Activated CD8-positive, alpha-beta memory T cell treated with anti-CD3 and anti-CD28 coated beads for 24 hours (primary cell): ENCODE measurements around the gene CD27.
A peak's percentile ranks its signal among the peaks of the same experiment; 100 is the strongest.
"Not testable (repeated sequence)": the region's sequence is repeated elsewhere in the genome, so short reads cannot be mapped to it uniquely, and the experiment has no call there.

ENCODE experiments used
- DNase-seq: peaks from one replicate; pipeline ENCODE4 v3.0.0-alpha.2; 2020

CD27 gene

GRCh38 chr12:6461401-6462233 lies 16.9 kb downstream of the CD27 start:
- peak; percentile 88 for DNase-seq

- DNase-seq = peak; percentile 72
Observed at GRCh38 chr12:6462234-6462995, 17.7 kb downstream of the CD27 start.

DNA sequence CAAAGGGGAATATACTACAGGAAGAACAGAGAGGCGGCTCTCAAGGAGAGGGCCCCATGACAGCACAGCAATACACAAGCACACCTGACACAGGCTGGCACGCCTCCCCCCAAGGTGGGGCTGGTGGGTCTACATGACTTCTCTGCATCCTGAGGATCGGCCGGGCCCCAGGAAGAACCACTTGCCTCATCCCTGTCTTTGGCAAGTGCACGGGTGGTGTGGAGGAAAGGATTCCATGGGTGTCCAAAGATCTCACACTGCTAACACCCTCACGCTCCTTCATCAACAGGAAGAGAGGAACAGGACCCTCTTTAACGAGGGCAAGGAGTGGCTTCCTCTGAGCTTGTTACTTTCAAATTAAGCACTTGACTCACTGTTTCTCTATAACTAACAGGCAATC lies 18.5 kb downstream of the CD27 start:
- no peak for DNase-seq

DNA sequence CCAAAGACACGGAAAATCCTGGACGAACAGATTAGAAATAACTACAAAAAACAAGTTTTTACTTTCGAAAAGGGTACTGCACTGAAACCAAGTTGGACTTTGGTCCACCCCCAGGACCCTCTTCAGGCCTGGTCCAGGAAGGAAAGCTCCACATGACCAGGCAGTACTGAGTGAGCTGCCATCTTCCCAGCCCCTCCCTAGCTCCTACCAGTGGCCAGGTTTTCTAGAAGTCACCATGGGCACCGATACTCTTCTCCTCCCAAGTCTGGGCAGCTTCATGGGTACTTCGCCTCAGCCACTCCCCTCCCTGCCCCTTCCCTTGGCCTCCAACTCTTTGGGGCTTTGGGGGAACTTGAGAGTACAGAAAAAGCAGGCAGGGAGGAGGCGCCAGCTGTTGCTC lies 19.1 kb downstream of the CD27 start:
- no peak for DNase-seq

DNA sequence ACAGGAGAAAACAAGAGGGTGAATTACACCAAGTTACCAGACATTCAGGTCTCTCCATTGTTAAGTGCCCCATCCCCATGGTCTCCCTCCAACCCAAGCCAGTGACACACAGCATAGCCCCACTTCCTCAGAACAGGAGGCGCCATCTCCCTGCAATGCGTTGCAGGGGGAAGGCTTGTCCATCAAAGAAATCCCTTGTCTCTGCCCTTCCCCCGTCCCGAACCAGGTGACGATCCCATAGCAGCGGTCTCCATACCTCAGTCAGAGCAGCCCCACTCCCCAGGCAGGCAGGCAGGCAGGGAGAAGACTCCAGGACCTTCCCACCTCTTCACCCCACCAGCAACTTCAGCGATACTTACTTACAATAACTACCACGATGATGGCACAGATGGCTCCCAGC lies 19.8 kb downstream of the CD27 start:
- DNase-seq = peak; percentile 57

DNA sequence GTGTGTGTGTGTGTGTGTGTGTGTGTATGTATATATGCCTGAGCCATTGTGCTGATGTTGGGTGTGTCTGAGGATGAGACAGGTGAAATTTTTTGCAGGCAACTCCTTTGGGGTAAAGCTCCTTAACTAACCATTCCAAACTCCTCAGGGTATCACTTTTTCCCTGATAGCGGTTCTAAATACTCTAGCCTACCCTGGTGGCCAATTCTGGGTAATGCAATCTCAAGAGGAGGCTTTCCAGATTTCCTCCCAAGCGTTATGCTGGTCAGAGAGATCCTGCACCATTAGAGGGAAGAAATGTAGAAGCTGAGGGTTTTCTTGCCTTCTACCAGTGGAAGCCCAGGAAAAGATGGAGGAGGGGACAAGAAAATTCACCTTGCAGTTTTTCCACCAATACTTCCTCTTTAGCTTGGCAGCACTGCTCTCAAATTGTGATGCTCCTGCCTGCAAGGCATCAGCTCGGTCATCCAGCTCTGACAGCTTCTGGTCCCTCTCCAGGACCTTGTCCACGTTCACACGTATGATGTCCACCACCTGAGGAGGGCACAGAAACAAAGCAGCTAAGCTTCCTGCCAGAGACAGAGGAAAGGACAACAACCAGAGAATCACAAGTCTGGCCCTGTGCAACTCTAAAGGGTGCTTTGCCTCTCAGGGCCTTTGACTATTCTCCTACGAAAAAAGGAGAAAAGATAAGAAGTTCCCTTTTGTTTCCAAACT lies 20.9 kb downstream of the CD27 start:
- peak; percentile 69 for DNase-seq

- peak; percentile 55 for DNase-seq
Observed at GRCh38 chr12:6466184-6466573, 21.4 kb downstream of the CD27 start.

- peak; percentile 47 for DNase-seq
Observed at GRCh38 chr12:6466751-6467150, 22.0 kb downstream of the CD27 start.

GRCh38 chr12:6467571-6468282 lies 23.0 kb downstream of the CD27 start:
- peak; percentile 57 for DNase-seq

DNA sequence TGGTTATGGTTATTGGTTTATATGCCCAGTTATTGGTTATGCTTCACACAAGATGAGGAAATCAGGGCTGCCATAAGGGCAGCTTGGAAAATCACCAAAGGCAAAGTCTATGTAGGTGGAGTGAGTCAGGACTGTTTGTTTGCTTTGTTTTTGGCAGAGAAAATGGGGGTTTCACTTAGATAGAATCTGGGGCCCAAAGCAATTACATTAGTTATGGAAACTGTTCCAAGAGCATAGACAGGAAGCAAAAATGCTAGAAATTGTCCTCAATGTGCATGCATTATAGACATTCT lies 23.5 kb downstream of the CD27 start:
- no peak for DNase-seq

DNA sequence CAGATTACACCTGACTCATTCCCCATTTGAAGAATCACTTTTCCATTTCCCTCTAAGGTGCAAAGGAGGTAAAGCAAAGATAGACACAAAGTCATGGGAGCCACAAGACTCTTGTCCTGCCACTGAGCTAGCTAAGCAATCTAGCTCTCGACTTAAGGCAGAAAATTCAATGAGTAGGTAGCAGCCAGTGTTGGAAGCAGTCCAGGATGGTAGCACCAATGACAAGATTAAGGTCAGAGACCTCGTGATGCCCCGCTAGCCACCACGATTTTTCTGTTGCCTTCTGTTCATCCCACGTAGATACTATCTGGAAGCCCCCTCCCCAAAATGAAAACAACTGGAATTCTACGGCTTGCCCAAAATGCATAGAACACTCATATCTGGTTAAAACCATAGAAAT lies 24.3 kb downstream of the CD27 start:
- DNase-seq = peak; percentile 59

GRCh38 chr12:6469609-6470374 lies 25.0 kb downstream of the CD27 start:
- DNase-seq = no peak

DNA sequence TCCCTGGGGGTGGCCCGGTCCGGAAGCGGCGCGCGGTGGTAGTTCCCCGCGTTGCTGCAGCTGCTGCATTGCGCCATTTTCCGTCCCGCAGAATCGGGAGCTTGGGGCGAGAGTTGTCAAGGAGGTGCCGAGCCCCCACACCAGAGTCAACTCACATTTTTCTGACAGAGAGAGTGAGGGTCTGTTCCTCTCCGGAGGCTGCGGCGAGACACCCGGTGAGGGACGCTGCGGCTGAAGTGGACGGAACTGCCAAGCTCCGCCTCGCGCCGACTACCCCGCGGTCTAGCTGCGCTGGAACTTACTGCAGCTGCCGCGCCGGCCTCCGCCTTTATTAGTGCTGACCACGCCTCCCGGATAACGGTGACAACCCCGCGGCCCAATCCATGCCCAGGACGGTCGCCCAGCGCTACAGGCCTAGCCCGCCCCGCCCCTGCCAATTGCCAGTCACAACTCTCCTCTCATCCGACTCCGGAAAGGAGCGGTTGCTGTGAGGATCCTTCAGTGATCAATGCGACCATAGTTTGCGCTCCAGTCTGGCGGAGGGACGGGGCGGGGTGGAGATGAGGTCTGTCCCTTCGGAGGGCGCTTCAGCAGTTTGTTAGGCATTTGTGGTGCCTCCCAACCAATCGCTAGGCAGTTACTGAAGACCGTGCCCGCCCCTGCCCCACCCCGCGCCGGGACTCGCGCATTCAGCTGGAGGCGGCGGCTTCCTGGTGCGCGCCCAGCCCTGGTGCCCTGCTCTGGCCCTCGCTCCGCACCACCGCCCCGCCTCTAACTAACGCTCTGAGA lies 25.8 kb downstream of the CD27 start, which contains the start of gene VAMP1:
Gene VAMP1, minus strand, starts transcription at position 303 of the 789 bp plus-strand sequence. Its CDS starts 146 bp downstream, at position 157.
- DNase-seq = peak; percentile 99

GRCh38 chr12:6471989-6472360 lies 27.2 kb downstream of the CD27 start:
- DNase-seq = no peak

DNA sequence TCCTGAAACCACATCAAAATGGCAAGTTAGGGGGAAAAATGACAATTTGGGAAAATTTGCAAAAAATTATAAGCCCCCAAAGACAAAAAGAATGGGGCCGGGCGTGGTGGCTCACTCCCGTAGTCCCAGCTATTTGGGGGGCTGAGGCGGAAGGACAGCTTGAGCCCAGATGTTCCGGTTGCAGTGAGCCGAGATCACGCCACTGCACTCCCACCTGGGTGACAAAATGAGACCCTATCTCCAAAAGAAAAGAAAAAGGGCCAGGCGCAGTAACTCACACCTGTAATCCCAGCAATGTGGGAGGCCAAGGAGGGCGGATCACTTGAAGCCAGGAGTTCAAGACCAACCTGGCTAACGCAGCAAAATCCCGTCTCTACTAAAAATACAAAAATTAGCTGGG lies 27.7 kb downstream of the CD27 start:
- DNase-seq = no peak

DNA sequence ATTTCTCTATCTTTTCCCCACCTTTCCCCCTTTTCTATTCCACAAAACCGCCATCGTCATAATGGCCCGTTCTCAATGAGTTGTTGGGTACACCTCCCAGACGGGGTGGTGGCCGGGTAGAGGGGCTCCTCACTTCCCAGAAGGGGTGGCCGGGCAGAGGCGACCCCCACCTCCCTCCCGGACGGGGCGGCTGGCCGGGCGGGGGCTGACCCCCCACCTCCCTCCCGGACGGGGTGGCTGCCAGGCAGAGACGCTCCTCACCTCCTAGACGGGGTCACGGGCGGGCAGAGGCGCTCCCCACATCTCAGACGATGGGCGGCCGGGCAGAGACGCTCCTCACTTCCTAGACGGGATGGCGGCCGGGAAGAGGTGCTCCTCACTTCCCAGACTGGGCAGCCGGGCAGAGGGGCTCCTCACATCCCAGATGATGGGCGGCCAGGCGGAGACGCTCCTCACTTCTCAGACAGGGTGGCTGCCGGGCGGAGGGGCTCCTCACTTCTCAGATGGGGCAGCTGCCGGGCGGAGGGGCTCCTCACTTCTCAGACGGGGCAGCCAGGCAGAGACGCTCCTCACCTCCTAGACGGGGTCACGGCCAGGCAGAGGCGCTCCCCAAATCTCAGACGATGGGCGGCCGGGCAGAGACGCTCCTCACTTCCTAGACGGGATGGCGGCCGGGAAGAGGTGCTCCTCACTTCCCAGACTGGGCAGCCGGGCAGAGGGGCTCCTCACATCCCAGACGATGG lies 30.6 kb downstream of the CD27 start:
- not testable (repeated sequence) for DNase-seq

GRCh38 chr12:6476489-6476888 lies 31.7 kb downstream of the CD27 start:
- no peak for DNase-seq

DNA sequence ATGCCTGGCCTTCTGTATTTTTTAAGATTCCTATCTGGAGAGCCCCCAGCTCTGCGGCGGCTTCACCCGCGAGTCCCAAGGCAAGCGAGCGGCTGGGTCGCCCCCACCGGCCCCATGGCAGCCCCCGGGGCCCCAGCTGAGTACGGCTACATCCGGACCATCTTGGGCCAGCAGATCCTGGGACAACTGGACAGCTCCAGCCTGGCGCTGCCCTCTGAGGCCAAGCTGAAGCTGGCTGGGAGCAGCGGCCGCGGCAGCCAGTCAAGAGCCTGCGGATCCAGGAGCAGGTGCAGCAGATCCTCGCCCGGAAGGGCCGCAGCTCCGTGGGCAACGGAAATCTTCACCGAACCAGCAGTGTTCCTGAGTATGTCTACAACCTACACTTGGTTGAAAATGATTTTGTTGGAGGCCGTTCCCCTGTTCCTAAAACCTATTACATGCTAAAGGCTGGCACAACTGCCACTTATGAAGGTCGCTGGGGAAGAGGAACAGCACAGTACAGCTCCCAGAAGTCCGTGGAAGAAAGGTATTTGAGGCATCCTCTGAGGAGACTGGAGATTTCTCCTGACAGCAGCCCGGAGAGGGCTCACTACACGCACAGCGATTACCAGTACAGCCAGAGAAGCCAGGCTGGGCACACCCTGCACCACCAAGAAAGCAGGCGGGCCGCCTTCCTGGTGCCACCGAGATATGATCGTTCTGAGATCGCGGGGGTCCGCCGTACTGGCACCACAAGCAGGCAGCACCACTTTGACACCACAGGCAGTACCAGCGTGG lies 33.0 kb downstream of the CD27 start:
- not testable (repeated sequence) for DNase-seq

GRCh38 chr12:6478416-6478815 lies 33.7 kb downstream of the CD27 start:
- DNase-seq = no peak

GRCh38 chr12:6488240-6488639 lies 43.5 kb downstream of the CD27 start:
- DNase-seq = no peak
